GM12801 (cell line): Measurements from ENCODE around the gene CELF1.

ENCODE experiments used
- CTCF ChIP-seq: IDR thresholded peaks from one replicate; pipeline ENCODE4 v1.5.1; 2011; ENCODE audit warnings: control low read depth; ENCODE audit not compliant: insufficient read length; ENCODE audit errors: extremely low read depth

Gene CELF1

GRCh38 chr11:47436726-47437125 is 116.2 kb downstream of the CELF1 start:
- no peak for TF ChIP-seq CTCF

GRCh38 chr11:47435687-47436086 is 117.2 kb downstream of the CELF1 start:
- no peak for TF ChIP-seq CTCF

GRCh38 chr11:47434011-47434786 is 118.7 kb downstream of the CELF1 start:
- no peak for TF ChIP-seq CTCF

- no peak for TF ChIP-seq CTCF
These were observed 119.8 kb downstream of the CELF1 start for GRCh38 chr11:47433157-47433556.

- no peak for TF ChIP-seq CTCF
These were observed 121.4 kb downstream of the CELF1 start for GRCh38 chr11:47431356-47432083.

GRCh38 chr11:47430524-47430923 is 122.4 kb downstream of the CELF1 start:
- no peak for TF ChIP-seq CTCF

- no peak for TF ChIP-seq CTCF
These were observed 126.6 kb downstream of the CELF1 start, which contains the start of gene PSMC3 for GRCh38 chr11:47426062-47426956. TSS of gene PSMC3 (minus strand) at chr11:47426439. CDS start at chr11:47426279, 160 bp downstream.
